HepG2 (cell line): Measurements from ENCODE around the gene TMEM269. TPM values are rescaled to one million over a fixed set of nuclear protein-coding genes. Genes with fewer than 3 reads are reported as not detected.

Experiments
- BORCS8-MEF2B ChIP-seq: sonication (generic); formaldehyde crosslinking; IDR thresholded peaks from 2 replicates; pipeline ENCODE4 v1.8.0; 2022; ENCODE audit warnings: mild to moderate bottlenecking, missing genetic modification reagents
- ETV5 ChIP-seq: IDR thresholded peaks from 2 replicates; pipeline ENCODE4 v1.6.1; 2018; ENCODE audit warnings: missing biosample characterization, missing genetic modification reagents, inconsistent platforms, borderline replicate concordance
- HDAC2 ChIP-seq: sonication (generic); formaldehyde crosslinking; IDR thresholded peaks from 2 replicates; pipeline ENCODE4 v1.4.0; 2020; ENCODE audit warnings: missing genetic modification reagents
- KAT8 ChIP-seq: IDR thresholded peaks from 2 replicates; pipeline ENCODE4 v1.6.1; 2016; ENCODE audit warnings: missing genetic modification reagents, missing compliant biosample characterization
- MED1 ChIP-seq: sonication (generic); formaldehyde crosslinking; IDR thresholded peaks from 2 replicates; pipeline ENCODE4 v1.4.0; 2020; ENCODE audit warnings: missing genetic modification reagents
- MEF2D ChIP-seq: sonication (generic); formaldehyde crosslinking; IDR thresholded peaks from 2 replicates; pipeline ENCODE4 v1.5.1; 2020; ENCODE audit warnings: mild to moderate bottlenecking, missing genetic modification reagents
- NR2C2 ChIP-seq: sonication (generic); formaldehyde crosslinking; IDR thresholded peaks from 2 replicates; pipeline ENCODE4 v1.4.0; 2020; ENCODE audit warnings: missing genetic modification reagents, mild to moderate bottlenecking, moderate library complexity, borderline replicate concordance
- NR2F1 ChIP-seq, 2 experiments: fragments of 450-650 bp in 1 of 2; formaldehyde crosslinking in 1 of 2; IDR thresholded peaks; 2 replicates each; pipeline versions ENCODE4 v1.5.0 to v1.6.1; 2016 to 2020; ENCODE audit warnings: mild to moderate bottlenecking in 1 of 2, missing compliant biosample characterization in 1 of 2, missing genetic modification reagents in 1 of 2, moderate library complexity in 1 of 2
- PAXIP1 ChIP-seq: sonication (generic); formaldehyde crosslinking; conservative IDR thresholded peaks from 2 replicates; pipeline ENCODE4 v1.4.0; 2020; ENCODE audit warnings: mild to moderate bottlenecking, missing genetic modification reagents, moderate library complexity
- PHF21A ChIP-seq: sonication (generic); formaldehyde crosslinking; IDR thresholded peaks from 2 replicates; pipeline ENCODE4 v1.5.0; 2020; ENCODE audit warnings: mild to moderate bottlenecking, missing genetic modification reagents
- SRSF9 ChIP-seq: fragments of 200-400 bp; formaldehyde crosslinking; IDR thresholded peaks from 2 replicates; pipeline ENCODE4 v1.6.1; 2018; ENCODE audit warnings: borderline replicate concordance, mild to moderate bottlenecking, low read depth, low read length; ENCODE audit not compliant: insufficient read depth, poor library complexity, severe bottlenecking
- THAP11 ChIP-seq: IDR thresholded peaks from 2 replicates; pipeline ENCODE4 v1.6.1; 2016; ENCODE audit warnings: missing biosample characterization, missing genetic modification reagents
- ZMYM4 ChIP-seq: sonication (generic); formaldehyde crosslinking; IDR thresholded peaks from 2 replicates; pipeline ENCODE4 v1.8.1; 2023; ENCODE audit warnings: mild to moderate bottlenecking, missing genetic modification reagents
- ZNF605 ChIP-seq: sonication (generic); formaldehyde crosslinking; IDR thresholded peaks from 2 replicates; pipeline ENCODE4 v1.8.0; 2022; ENCODE audit warnings: mild to moderate bottlenecking, missing genetic modification reagents
- polyA plus RNA-seq, 8 experiments: library from polyadenylated mRNA; depleted of rRNA in 3 of 8; stranded (reverse) in 7 of 8; unstranded in 1 of 8; fragments of >200 nt; fragmentation: Illumina TruSeq in 4 of 8; extraction: Trizol in 4 of 8; gene quantifications; 2 replicates each; pipeline versions ENCODE4 v1.2.1 to v1.2.3, GENCODE V29; 2011 to 2016; ENCODE audit warnings: low read depth in 4 of 8, missing spikeins in 1 of 8, mixed read lengths in 1 of 8; ENCODE audit not compliant: insufficient read depth in 1 of 8
- total RNA-seq, 5 experiments: library from RNA; depleted of rRNA; stranded (reverse); fragments of >200 nt; fragmentation: Illumina TruSeq; extraction: Trizol; gene quantifications; 2 replicates each; pipeline ENCODE4 v1.2.3, GENCODE V29; 2016; ENCODE audit warnings: low read depth in 1 of 5
- TF ChIP-seq, protein P1 (sequence below): sonication (generic); formaldehyde crosslinking; IDR thresholded peaks from 2 replicates; pipeline ENCODE4 v1.4.0; 2020; ENCODE audit warnings: missing genetic modification reagents, borderline replicate concordance
- TF ChIP-seq, protein P2 (sequence below): sonication (generic); formaldehyde crosslinking; IDR thresholded peaks from 2 replicates; pipeline ENCODE4 v1.4.0; 2020; ENCODE audit warnings: missing genetic modification reagents

TMEM269 gene
- total and polyA plus RNA-seq, 2 of the 13 experiments (the other 11 are each of a cell fraction or from before 2014, with no cell fraction given) = 0.15 to 0.21 TPM

DNA sequence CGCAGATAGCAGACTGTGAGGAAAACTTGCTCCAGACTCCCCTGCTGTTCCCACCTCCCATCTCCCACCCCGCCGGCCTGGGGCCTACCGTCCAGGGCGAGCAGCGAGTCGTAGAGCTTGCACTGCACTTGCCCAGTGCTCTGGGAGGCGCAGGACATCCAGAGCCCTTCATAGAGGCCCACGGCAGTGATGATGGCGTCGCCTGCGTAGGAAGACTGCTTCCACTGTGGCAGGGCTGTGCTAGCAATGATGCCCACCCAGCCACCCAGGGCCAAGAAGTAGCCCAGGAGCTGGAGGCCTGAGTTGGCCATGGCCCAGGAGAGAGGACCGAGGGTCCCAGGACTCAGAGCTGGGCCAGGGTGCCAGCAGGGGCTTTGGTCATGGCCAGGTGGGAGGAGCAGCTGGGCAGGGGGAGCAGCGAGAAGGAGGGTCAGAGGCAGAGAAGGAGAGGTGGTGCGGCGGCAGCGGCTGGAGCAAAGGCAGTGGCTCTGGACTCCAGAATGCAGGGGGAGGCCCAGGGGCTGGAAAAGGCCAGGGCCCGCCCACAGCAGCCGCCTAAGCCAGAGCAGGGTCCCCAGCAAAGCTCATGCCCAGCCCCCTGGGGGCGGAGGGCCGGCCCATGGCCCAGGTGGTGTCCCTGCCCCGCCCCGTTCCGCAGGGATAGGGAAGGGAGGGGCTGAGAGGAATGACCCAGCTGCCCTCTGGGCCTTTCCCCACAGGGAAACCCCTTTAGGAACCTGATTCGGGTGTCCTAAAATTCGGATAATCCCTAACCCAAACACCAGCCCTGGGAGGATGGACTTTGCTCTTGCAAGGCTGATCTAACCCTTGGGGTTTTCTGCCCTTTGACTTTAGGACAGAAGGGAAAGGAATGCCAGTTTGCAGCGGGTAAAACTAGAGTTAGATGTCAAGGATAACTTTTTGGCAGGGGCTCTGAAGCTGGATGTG lies 44.8 kb upstream of the TMEM269 start, which contains the start of gene CLDN19 (continued):
- TF ChIP-seq, protein P1, sequence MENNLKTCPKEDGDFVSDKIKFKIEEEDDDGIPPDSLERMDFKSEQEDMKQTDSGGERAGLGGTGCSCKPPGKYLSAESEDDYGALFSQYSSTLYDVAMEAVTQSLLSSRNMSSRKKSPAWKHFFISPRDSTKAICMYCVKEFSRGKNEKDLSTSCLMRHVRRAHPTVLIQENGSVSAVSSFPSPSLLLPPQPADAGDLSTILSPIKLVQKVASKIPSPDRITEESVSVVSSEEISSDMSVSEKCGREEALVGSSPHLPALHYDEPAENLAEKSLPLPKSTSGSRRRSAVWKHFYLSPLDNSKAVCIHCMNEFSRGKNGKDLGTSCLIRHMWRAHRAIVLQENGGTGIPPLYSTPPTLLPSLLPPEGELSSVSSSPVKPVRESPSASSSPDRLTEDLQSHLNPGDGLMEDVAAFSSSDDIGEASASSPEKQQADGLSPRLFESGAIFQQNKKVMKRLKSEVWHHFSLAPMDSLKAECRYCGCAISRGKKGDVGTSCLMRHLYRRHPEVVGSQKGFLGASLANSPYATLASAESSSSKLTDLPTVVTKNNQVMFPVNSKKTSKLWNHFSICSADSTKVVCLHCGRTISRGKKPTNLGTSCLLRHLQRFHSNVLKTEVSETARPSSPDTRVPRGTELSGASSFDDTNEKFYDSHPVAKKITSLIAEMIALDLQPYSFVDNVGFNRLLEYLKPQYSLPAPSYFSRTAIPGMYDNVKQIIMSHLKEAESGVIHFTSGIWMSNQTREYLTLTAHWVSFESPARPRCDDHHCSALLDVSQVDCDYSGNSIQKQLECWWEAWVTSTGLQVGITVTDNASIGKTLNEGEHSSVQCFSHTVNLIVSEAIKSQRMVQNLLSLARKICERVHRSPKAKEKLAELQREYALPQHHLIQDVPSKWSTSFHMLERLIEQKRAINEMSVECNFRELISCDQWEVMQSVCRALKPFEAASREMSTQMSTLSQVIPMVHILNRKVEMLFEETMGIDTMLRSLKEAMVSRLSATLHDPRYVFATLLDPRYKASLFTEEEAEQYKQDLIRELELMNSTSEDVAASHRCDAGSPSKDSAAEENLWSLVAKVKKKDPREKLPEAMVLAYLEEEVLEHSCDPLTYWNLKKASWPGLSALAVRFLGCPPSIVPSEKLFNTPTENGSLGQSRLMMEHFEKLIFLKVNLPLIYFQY (CRISPR knock-in tag) = peak; percentile 80; the same call in 1 of the 2 replicates
- TF ChIP-seq ZNF605 (CRISPR knock-in tag) (peak; percentile 46; the same call in 1 of the 2 replicates), KAT8 (CRISPR knock-in tag) (peak; percentile 28; the same call in 1 of the 2 replicates), ETV5 (CRISPR knock-in tag) (no peak), PHF21A (CRISPR knock-in tag) (0 out of 2 replicates have a peak, but pooled peaks have one; percentile 52), THAP11 (CRISPR knock-in tag) (peak; percentile 27; the same call in 1 of the 2 replicates), HDAC2 (CRISPR knock-in tag) (peak; percentile 22; the same call in 1 of the 2 replicates), NR2C2 (CRISPR knock-in tag) (peak; percentile 49; the same call in 1 of the 2 replicates), PAXIP1 (CRISPR knock-in tag) (peak; percentile 69; the same call in 1 of the 2 replicates), BORCS8-MEF2B (CRISPR knock-in tag) (peak; percentile 72; the same call in 1 of the 2 replicates), MEF2D (peak; percentile 28; the same call in 1 of the 2 replicates), NR2F1 (CRISPR knock-in tag; IDR thresholded peaks at IDR 0.05) (peak; percentile 41 to 58; a peak in 3 of 4 replicates), ZMYM4 (CRISPR knock-in tag) (peak; percentile 67), SRSF9 (no peak), MED1 (peak; percentile 38; the same call in 1 of the 2 replicates)
- TF ChIP-seq, protein P2, sequence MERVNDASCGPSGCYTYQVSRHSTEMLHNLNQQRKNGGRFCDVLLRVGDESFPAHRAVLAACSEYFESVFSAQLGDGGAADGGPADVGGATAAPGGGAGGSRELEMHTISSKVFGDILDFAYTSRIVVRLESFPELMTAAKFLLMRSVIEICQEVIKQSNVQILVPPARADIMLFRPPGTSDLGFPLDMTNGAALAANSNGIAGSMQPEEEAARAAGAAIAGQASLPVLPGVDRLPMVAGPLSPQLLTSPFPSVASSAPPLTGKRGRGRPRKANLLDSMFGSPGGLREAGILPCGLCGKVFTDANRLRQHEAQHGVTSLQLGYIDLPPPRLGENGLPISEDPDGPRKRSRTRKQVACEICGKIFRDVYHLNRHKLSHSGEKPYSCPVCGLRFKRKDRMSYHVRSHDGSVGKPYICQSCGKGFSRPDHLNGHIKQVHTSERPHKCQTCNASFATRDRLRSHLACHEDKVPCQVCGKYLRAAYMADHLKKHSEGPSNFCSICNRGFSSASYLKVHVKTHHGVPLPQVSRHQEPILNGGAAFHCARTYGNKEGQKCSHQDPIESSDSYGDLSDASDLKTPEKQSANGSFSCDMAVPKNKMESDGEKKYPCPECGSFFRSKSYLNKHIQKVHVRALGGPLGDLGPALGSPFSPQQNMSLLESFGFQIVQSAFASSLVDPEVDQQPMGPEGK (CRISPR knock-in tag) = peak; percentile 93
